ENCODE measurements around the gene CXCL13.
"Not testable (repeated sequence)": the region's sequence is repeated elsewhere in the genome, so short reads cannot be mapped to it uniquely, and the experiment has no call there.

Gene CXCL13

DNA sequence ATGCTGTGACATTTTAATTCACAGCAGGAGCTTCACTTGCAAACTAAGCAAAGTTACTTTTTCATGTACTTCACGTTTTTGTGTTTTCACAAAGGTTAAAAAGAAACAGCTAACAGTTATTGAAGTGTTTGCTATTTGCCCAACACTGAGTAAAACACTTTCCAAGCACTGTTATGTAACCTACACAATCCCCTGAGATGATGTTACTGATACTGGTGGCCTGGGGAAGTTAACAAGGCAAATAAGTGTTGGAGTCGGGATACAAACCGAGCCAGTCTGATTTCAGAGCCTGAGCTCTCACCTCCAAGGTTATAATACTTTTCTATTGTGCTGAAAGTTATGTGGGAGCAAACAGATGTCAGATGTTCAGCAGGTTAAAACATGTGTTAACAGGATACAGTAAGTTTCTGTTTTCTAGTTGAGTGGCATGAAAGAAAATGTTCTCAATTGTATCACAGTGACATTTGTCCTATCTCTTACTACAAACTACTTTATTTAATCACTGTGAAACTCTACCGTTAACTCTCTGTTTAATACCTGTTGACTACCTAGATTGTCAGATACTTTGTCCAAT lies 3.9 kb upstream of the CXCL13 start:
- DNase-seq (ENCODE audit: low spot score): no peak

GRCh38 chr4:77613267-77613666 lies 7.6 kb downstream of the CXCL13 start:
- DNase-seq (ENCODE audit: low spot score): no peak

DNA sequence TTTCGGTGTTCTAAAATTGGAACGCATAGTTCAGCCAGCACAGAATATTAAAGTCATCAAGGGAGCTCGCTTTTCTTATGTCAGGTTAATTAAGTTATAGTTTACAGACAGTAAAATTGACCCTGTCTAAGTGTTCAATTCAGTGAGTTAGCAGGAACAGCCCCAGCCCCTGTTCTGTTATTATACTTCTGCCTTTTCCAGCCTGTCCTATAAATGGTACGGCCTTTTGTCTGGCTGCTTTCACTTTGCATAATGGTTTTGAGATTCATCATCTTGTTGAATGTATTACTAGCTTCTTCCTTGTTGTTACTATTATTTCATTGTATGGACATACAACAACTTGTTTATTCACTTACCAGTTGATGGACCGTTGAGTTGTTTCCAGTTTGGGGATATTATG lies 9.5 kb downstream of the CXCL13 start:
- no peak for DNase-seq (ENCODE audit: low spot score)

DNA sequence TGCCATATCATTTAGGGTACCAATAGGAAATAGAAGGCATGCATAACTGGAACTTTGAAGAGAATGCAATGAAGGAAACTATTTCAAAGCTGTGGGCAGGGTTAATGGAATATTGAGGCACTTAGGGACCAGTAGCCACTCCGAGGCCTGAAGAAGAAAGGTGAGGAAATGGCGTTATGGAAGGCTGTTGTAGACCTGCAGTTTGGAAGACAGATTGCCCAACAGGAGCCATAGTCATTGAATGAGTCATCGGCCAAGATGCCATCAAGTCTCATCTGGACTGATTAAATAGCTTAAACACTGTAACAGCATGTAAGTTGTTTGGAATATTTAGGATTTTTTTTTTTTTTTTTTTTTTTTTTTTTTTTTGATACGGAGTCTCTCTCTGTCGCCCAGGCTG lies 11.6 kb downstream of the CXCL13 start:
- no peak for DNase-seq (ENCODE audit: low spot score)

DNA sequence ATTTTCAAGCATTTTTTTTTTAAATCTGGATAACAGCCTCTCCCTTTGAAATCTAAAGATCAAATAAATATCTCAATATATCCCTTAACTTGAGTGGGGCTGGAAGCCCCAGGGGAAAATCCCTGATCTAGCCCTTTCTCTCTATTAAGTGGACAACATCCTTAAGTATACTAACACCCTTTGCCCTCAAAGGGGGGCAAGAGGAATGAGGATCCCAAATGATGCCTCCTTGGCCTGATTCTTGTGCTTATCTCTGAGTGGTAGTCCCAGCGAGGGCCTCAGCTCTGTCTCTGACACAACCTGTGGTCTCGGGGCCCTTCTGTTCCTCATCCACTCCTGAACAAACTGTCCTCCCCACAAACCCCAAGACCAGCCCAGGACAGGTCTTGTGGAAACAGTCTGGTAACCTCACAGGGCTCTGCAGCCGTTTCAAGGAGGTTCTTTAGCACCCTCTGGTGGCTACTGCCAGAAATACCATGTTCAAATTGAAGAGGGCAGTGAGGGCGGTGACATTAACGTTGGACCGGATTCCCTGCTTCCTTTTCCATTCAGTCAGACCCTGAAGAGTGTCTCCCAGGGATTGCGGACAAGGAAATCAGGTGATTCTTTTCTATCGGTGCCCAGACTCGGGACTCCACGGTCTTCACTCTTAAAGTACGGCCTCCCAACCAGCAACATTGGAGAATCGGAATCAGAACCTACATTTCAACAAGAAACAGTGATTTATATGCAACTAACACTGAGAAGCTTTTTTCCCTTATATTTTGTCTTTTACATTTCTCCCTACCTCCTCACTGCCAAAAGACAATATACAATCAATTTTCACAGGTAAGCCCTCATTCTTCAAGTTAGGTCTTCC lies 13.0 kb downstream of the CXCL13 start:
- DNase-seq (ENCODE audit: low spot score): peak; percentile 62

- DNase-seq (ENCODE audit: low spot score): no peak
Measured at GRCh38 chr4:77619408-77619807, 13.8 kb downstream of the CXCL13 start.

GRCh38 chr4:77621254-77621653 lies 15.6 kb downstream of the CXCL13 start:
- no peak for DNase-seq (ENCODE audit: low spot score)

DNA sequence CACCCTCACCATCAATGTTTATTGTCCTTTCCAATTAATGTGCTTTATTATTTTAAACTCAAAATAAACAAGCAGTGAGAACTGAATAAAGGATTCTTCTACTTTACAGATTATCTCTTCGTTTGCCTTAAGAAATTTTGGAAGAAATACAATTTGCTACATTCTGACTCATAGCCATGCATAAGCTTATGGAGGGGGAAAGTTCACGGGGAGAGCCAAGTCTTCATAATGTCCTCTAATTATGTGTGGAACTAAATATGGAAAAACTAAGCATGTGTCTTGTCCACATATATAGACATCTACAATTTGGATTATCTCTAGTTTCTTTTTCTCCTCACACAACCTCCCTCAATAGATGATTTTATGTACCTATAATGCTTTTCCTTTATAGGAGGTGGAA lies 17.5 kb downstream of the CXCL13 start:
- no peak for DNase-seq (ENCODE audit: low spot score)

- no peak for DNase-seq (ENCODE audit: low spot score)
Measured at GRCh38 chr4:77624213-77624612, 18.6 kb downstream of the CXCL13 start.

GRCh38 chr4:77625485-77625884 lies 19.9 kb downstream of the CXCL13 start:
- no peak for DNase-seq (ENCODE audit: low spot score)

DNA sequence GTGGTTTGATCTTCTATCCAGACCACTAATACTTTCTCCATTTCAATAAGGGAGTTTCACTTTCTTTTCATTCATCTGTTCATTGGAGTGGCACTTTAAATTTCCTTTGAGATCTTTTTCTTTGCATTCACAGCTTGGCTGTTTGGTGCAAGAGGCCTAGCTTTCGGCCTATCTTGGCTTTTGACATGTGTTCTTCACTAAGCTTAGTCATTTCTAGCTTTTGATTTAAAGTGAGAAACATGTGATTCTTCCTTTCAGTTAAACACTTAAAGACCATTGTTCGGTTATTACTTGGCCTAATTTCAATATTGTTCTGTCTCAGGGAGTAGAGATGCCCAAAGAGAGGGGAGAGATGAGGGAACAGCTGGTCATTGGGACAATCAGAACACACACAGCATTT lies 24.3 kb downstream of the CXCL13 start:
- DNase-seq (ENCODE audit: low spot score): no peak

- no peak for DNase-seq (ENCODE audit: low spot score)
Measured at GRCh38 chr4:77631276-77631675, 25.7 kb downstream of the CXCL13 start.

DNA sequence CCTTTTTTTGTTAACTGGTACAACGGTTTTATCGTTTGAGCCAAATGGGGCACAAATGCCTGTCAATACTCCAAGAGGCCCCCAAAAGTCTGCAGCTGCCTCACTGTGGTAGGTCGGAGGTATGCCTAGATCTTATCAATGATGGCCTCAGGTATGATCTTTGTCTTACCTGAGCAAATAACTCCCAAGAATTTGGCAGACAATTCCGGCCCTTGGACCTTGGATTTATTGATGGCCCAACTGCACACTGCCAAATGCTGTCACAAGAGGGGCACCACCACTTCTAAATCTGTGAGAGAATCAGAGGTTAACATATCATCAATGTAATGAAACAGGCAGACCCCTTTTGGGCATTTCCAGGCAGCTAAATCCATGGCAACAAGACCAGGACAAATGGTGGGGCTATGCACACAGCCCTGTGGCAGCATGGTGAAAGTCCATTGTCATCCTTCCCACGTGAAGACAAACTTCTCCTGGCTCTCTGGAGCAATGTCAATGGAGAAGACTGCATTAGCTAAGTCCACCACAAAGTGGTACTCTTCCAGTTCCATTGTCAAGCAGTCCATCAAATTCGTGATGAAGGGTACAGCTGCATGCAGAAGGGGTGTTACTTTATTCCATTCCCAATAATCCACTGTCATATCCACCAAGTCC lies 28.6 kb downstream of the CXCL13 start:
- no peak for DNase-seq (ENCODE audit: low spot score)

DNA sequence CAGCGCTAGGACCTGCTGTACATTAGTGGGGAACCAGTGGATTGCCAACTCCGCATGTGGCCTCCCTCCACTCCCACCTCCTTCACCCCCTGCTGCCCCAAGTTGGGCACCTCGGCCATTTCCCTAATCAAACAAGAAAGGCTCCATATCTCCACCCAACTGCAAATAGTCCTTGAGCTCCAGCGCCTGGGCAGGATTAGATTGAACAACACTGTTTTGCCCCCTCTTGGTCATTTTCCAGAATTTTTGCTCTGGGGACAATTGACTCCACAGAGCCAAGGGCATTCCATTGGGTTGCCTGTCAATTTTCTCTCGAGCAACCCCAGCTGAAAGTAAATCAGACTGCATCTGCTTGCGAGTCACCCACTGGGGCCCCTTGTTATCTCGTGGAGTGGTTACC lies 29.6 kb downstream of the CXCL13 start:
- DNase-seq (ENCODE audit: low spot score): no peak

- no peak for DNase-seq (ENCODE audit: low spot score)
Measured at GRCh38 chr4:77635876-77636275, 30.3 kb downstream of the CXCL13 start.

- peak; percentile 89 for DNase-seq (ENCODE audit: low spot score)
Measured at GRCh38 chr4:77636902-77637301, 31.3 kb downstream of the CXCL13 start.

GRCh38 chr4:77644069-77644468 lies 38.4 kb downstream of the CXCL13 start:
- not testable (repeated sequence) for DNase-seq (ENCODE audit: low spot score)

DNA sequence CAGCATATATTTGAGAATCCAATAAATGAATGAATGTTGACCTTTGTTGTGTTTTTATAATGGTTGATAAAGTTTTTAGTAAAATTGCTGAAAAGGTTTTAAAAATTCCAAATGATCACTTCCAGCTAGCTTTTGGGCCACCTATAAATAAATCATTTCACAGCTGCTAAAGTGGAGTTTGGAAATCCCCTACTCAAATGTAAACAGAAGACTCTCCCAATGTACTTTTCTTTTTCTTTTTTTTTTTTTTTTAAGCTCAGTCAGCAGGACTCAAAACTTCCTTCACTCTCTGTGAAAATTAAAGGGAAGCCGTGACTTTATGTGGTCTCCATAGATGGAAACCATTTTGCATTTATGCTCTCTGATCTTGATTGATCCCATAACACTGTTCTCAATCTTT lies 45.2 kb downstream of the CXCL13 start:
- DNase-seq (ENCODE audit: low spot score): no peak

DNA sequence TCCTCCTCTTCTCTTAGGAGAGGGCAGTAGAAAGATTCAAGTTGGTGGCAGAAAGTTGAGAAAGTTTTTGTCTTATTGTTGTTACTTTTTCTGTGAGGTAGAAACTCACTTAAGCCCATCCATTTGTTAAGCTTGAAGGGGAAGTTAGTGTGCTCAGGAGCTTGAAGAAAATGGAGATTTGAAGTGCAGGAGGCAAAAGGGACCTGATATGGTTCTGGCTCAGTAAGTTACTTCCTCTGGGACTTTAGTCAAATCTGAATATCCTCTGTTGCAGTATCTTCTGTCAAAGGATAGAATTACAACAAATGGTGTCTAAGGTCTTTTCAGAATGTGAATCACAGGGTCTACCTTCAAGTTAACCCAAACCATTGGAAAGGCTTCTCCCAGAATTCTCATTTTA lies 46.2 kb downstream of the CXCL13 start:
- DNase-seq (ENCODE audit: low spot score): no peak

DNA sequence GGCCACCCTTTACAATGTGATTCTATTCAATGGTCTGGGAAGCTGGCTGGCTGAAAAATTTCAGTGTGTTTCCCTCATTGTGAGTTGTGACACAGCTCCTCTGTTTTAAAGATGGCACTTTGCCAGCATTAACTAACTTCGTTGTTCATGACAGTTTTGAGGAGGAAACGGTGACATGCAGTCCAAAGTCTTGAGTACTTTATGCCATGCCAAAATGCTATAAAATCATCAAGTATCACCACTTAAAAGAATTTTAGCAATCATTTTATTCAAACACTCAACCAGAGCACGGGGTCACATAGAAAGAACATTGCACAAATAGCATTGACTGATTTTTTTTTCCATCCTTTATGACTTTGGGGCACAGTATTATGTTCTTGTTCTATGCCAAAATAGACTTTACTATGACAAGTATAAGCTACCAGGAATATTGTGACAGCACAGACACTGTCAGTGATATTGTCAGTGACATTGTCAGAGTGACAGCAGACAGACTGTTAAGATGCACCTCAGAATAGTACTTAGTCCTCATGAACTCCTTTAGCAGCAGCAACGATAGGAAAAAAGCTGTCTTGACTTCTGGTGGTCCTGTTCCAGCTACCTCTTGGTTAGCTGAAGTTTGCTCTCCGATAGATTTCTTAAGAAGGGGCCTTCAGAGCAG lies 46.7 kb downstream of the CXCL13 start:
- peak; percentile 41 for DNase-seq (ENCODE audit: low spot score)

- no peak for DNase-seq (ENCODE audit: low spot score)
Measured at GRCh38 chr4:77653162-77653758, 47.6 kb downstream of the CXCL13 start.

- DNase-seq (ENCODE audit: low spot score): not testable (repeated sequence)
Measured at GRCh38 chr4:77660318-77660717, 54.7 kb downstream of the CXCL13 start.

Data from kidney capillary endothelial cell (primary cell).